IMR-90 (cell line): Measurements from ENCODE around the gene HSD17B4. TPM values are rescaled to one million over a fixed set of nuclear protein-coding genes. Genes with fewer than 3 reads are reported as not detected.

Experiments used
- ATAC-seq: fragments of 200-7000 bp; cut with Tn5 transposase; 2 replicates; pipeline ENCODE4 v1.9.1; 2020; ENCODE audit warnings: low read depth, mild to moderate bottlenecking, moderate library complexity
- BruUV-seq: library from RNA; stranded (reverse); fragments of 400-500 nt; replicated peaks from 2 replicates; lab custom pipeline; 2021; lab: Mats Ljungman, UMichigan
- CTCF ChIA-PET: fragments of 300-600 bp; formaldehyde crosslinking; extraction: SDS; loops from one replicate; lab custom pipeline; 2021; ENCODE audit warnings: antibody characterized with exemption; lab: Yijun Ruan, JAX
- POLR2A ChIA-PET: fragments of 300-600 bp; sonication (Branson Sonifier 250); formaldehyde crosslinking; loops from one replicate; lab custom pipeline; 2022; ENCODE audit warnings: antibody characterized with exemption; ENCODE audit not compliant: unreplicated experiment; lab: Charles Lee
- DNase-seq: peaks from one replicate; pipeline ENCODE4 v3.0.0; 2013
- H2AFZ ChIP-seq: replicated peaks from 2 replicates; pipeline ENCODE3; 2013; ENCODE audit warnings: low read length, mild to moderate bottlenecking; ENCODE audit not compliant: poor library complexity
- H2AK5ac ChIP-seq: 2 replicates; pipeline ENCODE4 v1.6.1; 2013; ENCODE audit warnings: low read depth, low read length, inconsistent platforms
- H2AK9ac ChIP-seq: replicated peaks from 2 replicates; pipeline ENCODE3; 2013; ENCODE audit warnings: mild to moderate bottlenecking, low read depth, low read length, moderate library complexity; ENCODE audit not compliant: poor library complexity
- H2BK120ac ChIP-seq: 2 replicates; pipeline ENCODE4 v1.6.1; 2013; ENCODE audit warnings: low read depth, low read length, inconsistent platforms
- H2BK15ac ChIP-seq: 3 replicates; pipeline ENCODE4 v1.6.1; 2013; ENCODE audit warnings: low read depth, low read length, inconsistent platforms
- H2BK20ac ChIP-seq: 2 replicates; pipeline ENCODE4 v1.6.1; 2013; ENCODE audit warnings: low read depth, mild to moderate bottlenecking, inconsistent platforms, low read length, moderate library complexity
- H2BK5ac ChIP-seq: 2 replicates; pipeline ENCODE4 v1.6.1; 2013; ENCODE audit warnings: mild to moderate bottlenecking, low read depth, low read length, inconsistent platforms; ENCODE audit not compliant: poor library complexity, severe bottlenecking
- H3K14ac ChIP-seq: replicated peaks from 2 replicates; pipeline ENCODE4 v1.6.1; 2013; ENCODE audit warnings: low read depth, low read length, inconsistent platforms
- H3K18ac ChIP-seq: 2 replicates; pipeline ENCODE4 v1.6.1; 2013; ENCODE audit warnings: low read depth, low read length, control low read depth
- H3K23ac ChIP-seq: 2 replicates; pipeline ENCODE4 v1.6.1; 2013; ENCODE audit warnings: low read depth, low read length, inconsistent platforms
- H3K27ac ChIP-seq: 2 replicates; pipeline ENCODE4 v1.5.1; 2013; ENCODE audit warnings: mild to moderate bottlenecking, control low read depth, low read length; ENCODE audit not compliant: insufficient read depth
- H3K27me3 ChIP-seq: 2 replicates; pipeline ENCODE4 v1.6.1; 2013; ENCODE audit warnings: low read length; ENCODE audit not compliant: control insufficient read depth, insufficient read depth
- H3K36me3 ChIP-seq: 2 replicates; pipeline ENCODE4 v1.6.1; 2013; ENCODE audit warnings: low read length, mixed read lengths; ENCODE audit not compliant: control insufficient read depth, insufficient read depth
- H3K4ac ChIP-seq: 2 replicates; pipeline ENCODE4 v1.6.1; 2013; ENCODE audit warnings: low read depth, low read length, inconsistent platforms
- H3K4me1 ChIP-seq: 2 replicates; pipeline ENCODE4 v1.6.1; 2013; ENCODE audit warnings: low read length, mixed read lengths; ENCODE audit not compliant: control insufficient read depth, insufficient read depth
- H3K4me2 ChIP-seq: 2 replicates; pipeline ENCODE4 v1.6.1; 2013; ENCODE audit warnings: low read depth, mild to moderate bottlenecking, control low read depth, low read length, moderate library complexity
- H3K4me3 ChIP-seq: 2 replicates; pipeline ENCODE4 v1.5.1; 2013; ENCODE audit warnings: low read depth, mild to moderate bottlenecking, control low read depth, low read length, moderate library complexity; ENCODE audit not compliant: insufficient read depth
- H3K56ac ChIP-seq: 2 replicates; pipeline ENCODE4 v1.6.1; 2013; ENCODE audit warnings: low read length, inconsistent platforms; ENCODE audit not compliant: insufficient read depth; ENCODE audit errors: extremely low read depth
- H3K79me1 ChIP-seq, 2 experiments: 2 replicates each; pipeline ENCODE4 v1.6.1; 2013; ENCODE audit warnings: low read length in 2 of 2, inconsistent platforms in 1 of 2, low read depth in 1 of 2
- H3K9ac ChIP-seq: 2 replicates; pipeline ENCODE4 v1.6.1; 2013; ENCODE audit warnings: low read depth, low read length, control low read depth
- H3K9me1 ChIP-seq: 2 replicates; pipeline ENCODE4 v1.6.1; 2013; ENCODE audit warnings: low read length, inconsistent platforms; ENCODE audit not compliant: insufficient read depth
- H3K9me3 ChIP-seq: 2 replicates; pipeline ENCODE4 v1.6.1; 2013; ENCODE audit warnings: low read length; ENCODE audit not compliant: control insufficient read depth, insufficient read depth
- H4K20me1 ChIP-seq: 2 replicates; pipeline ENCODE4 v1.6.1; 2013; ENCODE audit warnings: low read length, inconsistent platforms; ENCODE audit not compliant: insufficient read depth
- H4K5ac ChIP-seq: 2 replicates; pipeline ENCODE4 v1.6.1; 2013; ENCODE audit warnings: mild to moderate bottlenecking, low read depth, low read length, control low read depth
- H4K8ac ChIP-seq, 2 experiments: 2 replicates each; pipeline ENCODE4 v1.6.1; 2013; ENCODE audit warnings: low read depth in 2 of 2, low read length in 2 of 2, control low read depth in 1 of 2, inconsistent platforms in 1 of 2
- H4K91ac ChIP-seq: 2 replicates; pipeline ENCODE4 v1.6.1; 2013; ENCODE audit warnings: low read depth, low read length, inconsistent platforms; ENCODE audit not compliant: insufficient read depth
- CHD1 ChIP-seq: IDR thresholded peaks from 2 replicates; pipeline ENCODE4 v1.6.1; 2012; ENCODE audit warnings: low read depth, low read length, improper control_type of control experiment
- ELK1 ChIP-seq: fragments of 150-350 bp; IDR thresholded peaks from 2 replicates; pipeline ENCODE4 v1.6.1; 2016; ENCODE audit warnings: low read depth, mild to moderate bottlenecking, low read length, moderate library complexity, borderline replicate concordance
- POLR2A ChIP-seq: IDR thresholded peaks from 2 replicates; pipeline ENCODE4 v1.6.1; 2012; ENCODE audit warnings: mild to moderate bottlenecking, low read depth, low read length
- RAD21 ChIP-seq: IDR thresholded peaks from 2 replicates; pipeline ENCODE4 v1.6.1; 2012; ENCODE audit warnings: low read length, improper control_type of control experiment
- RCOR1 ChIP-seq: IDR thresholded peaks from 2 replicates; pipeline ENCODE4 v1.6.1; 2012; ENCODE audit warnings: mild to moderate bottlenecking, low read length, improper control_type of control experiment; ENCODE audit not compliant: insufficient replicate concordance
- RFX5 ChIP-seq: IDR thresholded peaks from 2 replicates; pipeline ENCODE4 v1.8.0; 2012; ENCODE audit warnings: low read depth, mild to moderate bottlenecking, low read length, moderate library complexity
- USF2 ChIP-seq: fragments of 150-350 bp; IDR thresholded peaks from 2 replicates; pipeline ENCODE4 v1.6.1; 2017; ENCODE audit warnings: mild to moderate bottlenecking, antibody characterized with exemption, low read length, low read depth
- WGBS, 2 experiments: methylation state at CpG; one replicate each; pipeline versions ENCODE4 v1.1.5 to v1.1.7; 2013; ENCODE audit warnings: missing lambda C conversion rate in 2 of 2; ENCODE audit not compliant: insufficient read length in 1 of 2; ENCODE audit errors: extremely low coverage in 2 of 2; 5-methylcytosine and 5-hydroxymethylcytosine counted together
- dilution Hi-C: fragments of 300-500 bp; cut with HindIII; formaldehyde crosslinking; loops from one replicate; pipeline ENCODE4 v1.14.3; 2018; ENCODE audit warnings: low sequenced_read_pairs; ENCODE audit not compliant: unreplicated experiment
- in situ Hi-C: fragments of 300-500 bp; cut with MboI; formaldehyde crosslinking; loops from 3 replicates; pipeline ENCODE4 v1.14.3; 2019; ENCODE audit warnings: low sequenced_read_pairs, inconsistent platforms, mixed read lengths
- intact Hi-C: fragments of 100-400 bp; cut with micrococcal nuclease; formaldehyde crosslinking; loops from 2 replicates; pipeline ENCODE4 v1.10.0; 2022
- polyA plus RNA-seq, 3 experiments: library from polyadenylated mRNA; depleted of rRNA; stranded (reverse); fragments of >200 nt; gene quantifications; 2 replicates each; pipeline ENCODE4 v1.2.3, GENCODE V29; 2012; ENCODE audit warnings: low replicate concordance in 1 of 3
- total RNA-seq: library from RNA; depleted of rRNA; stranded (reverse); fragments of >200 nt; gene quantifications from 2 replicates; pipeline ENCODE4 v1.2.3, GENCODE V29; 2012

Gene HSD17B4
- total and polyA plus RNA-seq, 2 of the 4 experiments (the other 2 are of a cell fraction), result 95.1 to 154 TPM

DNA sequence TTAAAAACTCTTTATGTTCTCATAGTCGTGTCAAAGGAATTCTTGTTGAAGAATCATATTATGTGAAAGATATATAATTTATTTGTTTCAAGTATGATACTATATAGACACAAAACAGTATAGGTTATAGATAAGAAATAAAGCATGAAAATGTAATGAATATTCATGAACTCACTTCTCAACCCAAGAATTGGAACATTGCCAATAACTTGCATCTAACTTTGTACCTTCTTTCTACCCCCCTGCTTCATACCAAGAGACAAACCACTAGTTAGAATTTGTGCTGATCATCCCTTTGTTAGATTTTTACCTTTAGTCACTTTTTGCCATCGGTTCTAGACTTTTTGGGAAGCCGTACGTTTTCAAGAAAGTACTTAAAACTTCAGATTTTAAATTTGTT, 32.6 kb downstream of the HSD17B4 start:
- Histone ChIP-seq H3K4me2 (no peak overlapping the region), H3K4me3 (no peak overlapping the region), H2BK20ac (no peak overlapping the region), H4K20me1 (no peaks in the 10 kb centered on the region), H2BK5ac (no peak overlapping the region), H3K14ac (no peak overlapping the region), H2AFZ (no peak overlapping the region), H3K9ac (no peak overlapping the region), H3K56ac (no peak overlapping the region), H4K91ac (no peak overlapping the region), H3K9me3 (no peaks in the 10 kb centered on the region), H3K27me3 (no peaks in the 10 kb centered on the region), H3K23ac (no peak overlapping the region), H3K36me3 (peaks cover 5% of the 10 kb centered on the region; the same call in 1 of the 2 replicates), H2AK9ac (no peak overlapping the region), H3K4me1 (no peaks in the 10 kb centered on the region), H3K9me1 (no peaks in the 10 kb centered on the region), H2BK120ac (no peak overlapping the region), H4K8ac (no peak overlapping the region), H3K18ac (no peak overlapping the region), H2BK15ac (no peak overlapping the region), H4K5ac (no peak overlapping the region), H3K4ac (no peak overlapping the region), H3K27ac (no peak overlapping the region), H3K79me1 (no peaks in the 10 kb centered on the region), H2AK5ac (no peak overlapping the region)
- DNase-seq (no peak), ATAC-seq (no peak)
- intact Hi-C loops, result loop anchor here (10.0 kb wide), 1 partner anchor 550 kb away; no protein-coding TSS in a partner anchor
- TF ChIP-seq RFX5 (no peak), ELK1 (no peak), POLR2A (no peak), CHD1 (no peak), RAD21 (no peak), USF2 (no peak), RCOR1 (no peak)
- CTCF ChIA-PET, result no interaction called here
- dilution Hi-C loops, result no loop called here
- in situ Hi-C loops, result no loop called here
- no TSS peak for BruUV-seq
- POLR2A ChIA-PET, result no interaction called here
- no CpG with 5 or more reads among the region's 4 CpGs for WGBS, 2 experiments
